A375 (cell line): ENCODE results near the gene PCBD2. TPM values are rescaled to one million over a fixed set of nuclear protein-coding genes. Genes with fewer than 3 reads are reported as not detected.

Experiments
- small RNA-seq: library from RNA; depleted of rRNA; stranded (forward); fragments of <200 nt; gene quantifications from one replicate; pipeline ENCODE3, GENCODE V24; 2014
- total RNA-seq: library from RNA; depleted of rRNA; stranded (reverse); fragments of >200 nt; shearing (Covaris generic); gene quantifications from 2 replicates; pipeline ENCODE4 v1.2.3, GENCODE V29; 2014; rRNA removed

PCBD2 gene
- total RNA-seq = 6.0 and 7.4 TPM in 2 replicates

GRCh38 chr5:134904610-134905245, at the start of gene PCBD2:
Gene PCBD2, plus strand, starts transcription at chr5:134905131. Its CDS starts 9 bp downstream, at chr5:134905140.

DNA sequence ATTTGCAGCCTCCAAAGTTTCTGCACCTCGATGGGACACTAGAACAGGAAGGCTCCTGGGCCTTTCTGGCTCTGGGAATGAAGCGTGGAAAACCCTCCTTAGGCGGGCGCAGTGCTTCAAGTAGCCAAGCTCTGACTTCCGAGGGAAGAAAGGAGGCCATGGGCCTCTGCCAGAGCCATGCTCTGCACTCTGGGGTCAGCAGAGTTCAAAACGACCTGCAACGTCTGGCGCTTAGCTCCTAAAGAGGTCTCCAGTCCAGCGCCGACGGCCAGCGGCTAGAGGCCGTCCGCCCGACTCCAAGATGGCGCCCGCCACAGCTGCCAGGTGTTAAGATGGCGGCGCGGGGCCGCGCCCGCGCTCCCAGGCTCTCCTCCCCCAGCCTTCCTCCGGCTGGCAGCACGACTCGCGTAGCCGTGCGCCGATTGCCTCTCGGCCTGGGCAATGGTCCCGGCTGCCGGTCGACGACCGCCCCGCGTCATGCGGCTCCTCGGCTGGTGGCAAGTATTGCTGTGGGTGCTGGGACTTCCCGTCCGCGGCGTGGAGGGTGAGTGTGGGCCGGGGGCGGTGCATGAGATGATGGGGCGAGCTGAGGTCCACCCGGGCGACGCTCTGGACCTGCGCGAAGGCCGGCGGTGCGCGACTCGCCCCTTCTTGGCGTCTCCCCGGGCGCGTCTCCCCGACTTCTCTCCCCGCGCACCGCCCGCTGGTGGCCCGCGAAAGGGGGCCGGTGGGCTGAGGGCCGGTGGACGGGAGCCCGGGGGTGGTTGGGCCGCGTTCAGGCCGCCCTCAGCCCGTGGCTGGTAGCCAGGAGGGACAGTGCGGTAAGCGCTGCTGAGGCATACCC, 30.7 kb upstream of the PCBD2 start, which contains the start of gene TXNDC15:
Gene TXNDC15, plus strand, starts transcription at position 385 of the 844 bp plus-strand sequence. Its CDS starts 57 bp downstream, at position 442.

DNA sequence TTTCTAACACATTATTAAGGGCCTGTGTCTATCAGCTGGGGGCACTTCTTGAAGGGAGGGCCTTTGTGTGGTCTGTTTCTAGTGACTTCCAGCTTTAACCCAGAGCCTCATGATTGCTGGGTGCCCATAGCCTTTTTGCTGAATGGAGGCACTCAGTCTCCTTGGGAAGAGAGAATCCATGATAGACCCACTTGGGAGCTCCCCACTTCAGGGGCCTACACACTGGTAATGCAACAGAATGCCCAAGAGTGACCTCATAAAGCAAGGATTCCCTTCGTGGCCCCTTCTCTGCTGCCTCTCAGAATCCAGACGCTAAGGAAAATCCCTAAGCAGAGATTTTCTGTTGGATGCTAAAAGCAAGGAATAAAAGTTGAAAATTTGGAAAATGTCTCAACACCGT, 62.7 kb downstream of the PCBD2 start, which contains the start of gene CATSPER3:
Gene CATSPER3, plus strand, starts transcription at position 301 of the 400 bp plus-strand sequence. Its CDS starts 85 bp downstream, at position 386.

Small RNA genes within 50 kb of the gene (small RNA-seq; reads per million reads assigned to genes)
- gene MIR4461 = not detected
- not detected for gene MTND3P25
- not detected for gene MTND4LP30

Other genes with a start within 250 kb of the PCBD2 start
- gene CAMLG, start 166.6 kb upstream of the PCBD2 start, total RNA-seq = 43.9 and 44.3 TPM in 2 replicates
- gene DDX46, start 146.4 kb upstream of the PCBD2 start, total RNA-seq = 42.5 and 50.1 TPM in 2 replicates
- gene C5orf24, start 59.2 kb upstream of the PCBD2 start, total RNA-seq = 49.9 and 53.9 TPM in 2 replicates
- 67.6 and 83.0 TPM in 2 replicates for gene TXNDC15, start 30.8 kb upstream of the PCBD2 start, total RNA-seq
- 0.49 TPM in 1 of 2 replicates, not detected in the other for gene CATSPER3, start 62.8 kb downstream of the PCBD2 start, total RNA-seq
- gene PITX1, start 129.1 kb downstream of the PCBD2 start, total RNA-seq = 1.2 and 2.1 TPM in 2 replicates